ENCODE measurements around the gene RXRG.

Gene RXRG

DNA sequence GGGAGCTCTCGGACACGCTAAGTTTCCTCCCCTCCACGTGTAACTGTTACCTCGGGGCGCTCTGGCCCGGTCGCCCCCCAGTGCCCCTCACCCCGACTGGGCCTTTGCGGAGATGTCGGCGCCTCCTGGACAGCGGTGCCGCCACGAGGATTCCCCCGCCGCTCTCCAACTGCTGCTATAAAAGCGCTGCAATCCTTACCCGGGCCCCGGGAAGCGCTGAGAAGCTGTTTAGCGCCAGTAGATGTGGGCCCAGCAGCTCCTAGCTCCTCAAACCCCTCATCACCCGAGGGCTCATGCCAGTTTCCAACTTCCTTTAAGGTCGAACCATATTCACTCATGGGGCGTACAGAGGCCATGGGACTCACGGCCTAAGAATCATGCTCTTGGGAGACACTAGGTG, 88.0 kb downstream of the RXRG start:
- no peaks in the 10 kb centered on the region for H3K79me1 ChIP-seq (ENCODE audit: low read depth, low read length)
- no peak overlapping the region for H3K4ac ChIP-seq (ENCODE audit: low read length)
- no peak overlapping the region for H3K23ac ChIP-seq (ENCODE audit: low read depth, low read length, poor library complexity)
- no peak overlapping the region for H4K8ac ChIP-seq (ENCODE audit: low read depth, low read length)
- no peak overlapping the region for H2BK5ac ChIP-seq (ENCODE audit: low read length)
- no peak overlapping the region for H4K91ac ChIP-seq (ENCODE audit: low read depth, low read length, poor library complexity)
- H3K4me2 ChIP-seq (ENCODE audit: insufficient read depth, low read length, poor library complexity, severe bottlenecking), result peak overlapping the region; percentile 95
- H2AK5ac ChIP-seq (ENCODE audit: low read depth, low read length), result no peak overlapping the region
- no peak overlapping the region for H2AFZ ChIP-seq (ENCODE audit: low read length)
- no peaks in the 10 kb centered on the region for H3K9me3 ChIP-seq (replicated peaks in 1 of 2; ENCODE audit: control insufficient read depth in 2 of 2, insufficient read depth in 1 of 2, low read depth in 1 of 2, low read length in 2 of 2)
- H3K27ac ChIP-seq (replicated peaks; ENCODE audit: low read length), result no peak overlapping the region
- H2BK15ac ChIP-seq (ENCODE audit: low read length), result no peak overlapping the region
- no peaks in the 10 kb centered on the region for H3K36me3 ChIP-seq (replicated peaks in 1 of 2; ENCODE audit: control insufficient read depth in 2 of 2, insufficient read depth in 2 of 2, low read length in 2 of 2)
- peaks cover 31 to 83% (median 60%) of the 10 kb centered on the region in 3 experiments for H3K27me3 ChIP-seq (ENCODE audit: control insufficient read depth in 3 of 3, insufficient read depth in 3 of 3, low read depth in 1 of 3, low read length in 3 of 3)
- H3K14ac ChIP-seq (ENCODE audit: low read length), result no peak overlapping the region
- H3K9ac ChIP-seq (ENCODE audit: low read depth, low read length, poor library complexity), result peak overlapping the region; percentile 75
- peaks cover 0 to 23% of the 10 kb centered on the region in 2 donors for H3K4me1 ChIP-seq (ENCODE audit: control insufficient read depth in 2 of 2, insufficient read depth in 1 of 2, low read depth in 1 of 2, low read length in 2 of 2)
- peak overlapping the region; percentile 87 for H3K18ac ChIP-seq (ENCODE audit: low read length)
- H2BK120ac ChIP-seq (ENCODE audit: low read depth, low read length), result no peak overlapping the region
- peak overlapping the region in 1 of 2 donors; percentile 78 for H3K4me3 ChIP-seq (ENCODE audit: low read length in 2 of 2)
- DNase-seq (ENCODE audit: low spot score), result no peak
- no CpG with 5 or more reads among the region's 25 CpGs for WGBS, 2 donors (ENCODE audit: extremely low coverage in 2 of 2, insufficient read length in 2 of 2, insufficient replicate concordance in 1 of 2)
- H2BK12ac ChIP-seq (ENCODE audit: low read length), result no peak overlapping the region

DNA sequence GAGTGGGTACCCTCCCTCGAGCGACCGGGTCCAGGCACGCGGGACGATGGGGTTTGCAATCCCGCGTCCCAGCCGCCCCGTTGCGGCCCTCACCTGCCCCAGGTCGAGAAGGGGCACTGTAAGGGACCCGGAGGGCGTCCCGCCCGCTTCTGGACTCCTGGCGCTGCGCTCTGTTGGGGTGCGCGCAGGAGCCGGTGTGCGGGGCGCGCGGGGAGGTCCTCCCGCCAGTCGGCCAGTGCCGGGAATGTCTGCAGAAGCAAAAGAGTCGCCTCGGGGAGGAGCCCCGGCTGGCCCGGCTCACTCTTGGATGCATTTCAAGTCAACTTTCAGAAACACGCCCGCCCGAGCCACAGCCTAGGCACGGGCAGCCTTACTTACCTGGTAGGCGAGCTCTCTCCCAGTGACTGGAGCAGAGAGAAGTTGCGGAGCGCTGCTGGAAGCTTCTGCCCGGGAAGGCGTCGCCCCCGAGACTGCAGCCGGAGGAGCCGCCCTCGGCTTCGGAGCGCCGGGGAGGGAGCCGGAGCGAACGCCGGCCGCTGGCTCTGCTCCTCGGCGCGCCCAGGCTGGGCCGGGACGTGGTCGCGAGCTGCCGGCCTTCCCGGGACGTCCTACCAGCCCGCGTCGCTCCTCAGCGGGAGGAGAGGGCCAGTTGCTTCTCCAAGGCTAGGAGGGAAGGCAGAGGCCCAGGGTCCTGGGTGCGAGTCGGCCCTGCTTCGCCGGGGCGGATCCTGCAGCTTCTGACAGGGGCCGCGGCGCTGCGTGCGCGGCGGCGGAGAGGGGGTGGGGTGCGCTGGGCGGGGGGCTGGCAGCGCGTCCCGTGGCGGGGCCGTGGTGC, 88.7 kb downstream of the RXRG start, which contains the start of gene LMX1A:
TSS of gene LMX1A (minus strand) at position 739 of the 835 bp plus-strand sequence. CDS start 1,156 bp downstream, outside the sequence.
- no peak for DNase-seq (ENCODE audit: low spot score)
- peak within 1 kb of the TSS in 1 of 2 donors; percentile 78 for H3K4me3 ChIP-seq (ENCODE audit: low read length in 2 of 2)
- no peak within 1 kb of the TSS for H2BK5ac ChIP-seq (ENCODE audit: low read length)
- peak within 1 kb of the TSS; percentile 75 for H3K23ac ChIP-seq (ENCODE audit: low read depth, low read length, poor library complexity)
- H2BK15ac ChIP-seq (ENCODE audit: low read length), result peak within 1 kb of the TSS; percentile 71
- H3K4ac ChIP-seq (ENCODE audit: low read length), result no peak within 1 kb of the TSS
- no peaks in the 10 kb centered on the region for H3K79me1 ChIP-seq (ENCODE audit: low read depth, low read length)
- peak within 1 kb of the TSS; percentile 57 for H2AK5ac ChIP-seq (ENCODE audit: low read depth, low read length)
- no peak within 1 kb of the TSS for H4K91ac ChIP-seq (ENCODE audit: low read depth, low read length, poor library complexity)
- H3K4me2 ChIP-seq (ENCODE audit: insufficient read depth, low read length, poor library complexity, severe bottlenecking), result peak within 1 kb of the TSS; percentile 95
- no CpG with 5 or more reads among the region's 88 CpGs for WGBS, 2 donors (ENCODE audit: extremely low coverage in 2 of 2, insufficient read length in 2 of 2, insufficient replicate concordance in 1 of 2)
- H3K9me3 ChIP-seq (replicated peaks in 1 of 2; ENCODE audit: control insufficient read depth in 2 of 2, insufficient read depth in 1 of 2, low read depth in 1 of 2, low read length in 2 of 2), result no peaks in the 10 kb centered on the region
- H2BK12ac ChIP-seq (ENCODE audit: low read length), result no peak within 1 kb of the TSS
- peak within 1 kb of the TSS; percentile 80 for H3K9ac ChIP-seq (ENCODE audit: low read depth, low read length, poor library complexity)
- H3K36me3 ChIP-seq (replicated peaks in 1 of 2; ENCODE audit: control insufficient read depth in 2 of 2, insufficient read depth in 2 of 2, low read length in 2 of 2), result no peaks in the 10 kb centered on the region
- H2BK120ac ChIP-seq (ENCODE audit: low read depth, low read length), result no peak within 1 kb of the TSS
- no peak within 1 kb of the TSS for H3K27ac ChIP-seq (replicated peaks; ENCODE audit: low read length)
- no peak within 1 kb of the TSS for H3K14ac ChIP-seq (ENCODE audit: low read length)
- H3K27me3 ChIP-seq (ENCODE audit: control insufficient read depth in 3 of 3, insufficient read depth in 3 of 3, low read depth in 1 of 3, low read length in 3 of 3), result peaks cover 31 to 90% (median 62%) of the 10 kb centered on the region in 3 experiments
- no peak within 1 kb of the TSS for H4K8ac ChIP-seq (ENCODE audit: low read depth, low read length)
- H3K18ac ChIP-seq (ENCODE audit: low read length), result peak within 1 kb of the TSS; percentile 93
- peak within 1 kb of the TSS; percentile 53 for H2AFZ ChIP-seq (ENCODE audit: low read length)
- H3K4me1 ChIP-seq (ENCODE audit: control insufficient read depth in 2 of 2, insufficient read depth in 1 of 2, low read depth in 1 of 2, low read length in 2 of 2), result peaks cover 0 to 25% of the 10 kb centered on the region in 2 donors

DNA sequence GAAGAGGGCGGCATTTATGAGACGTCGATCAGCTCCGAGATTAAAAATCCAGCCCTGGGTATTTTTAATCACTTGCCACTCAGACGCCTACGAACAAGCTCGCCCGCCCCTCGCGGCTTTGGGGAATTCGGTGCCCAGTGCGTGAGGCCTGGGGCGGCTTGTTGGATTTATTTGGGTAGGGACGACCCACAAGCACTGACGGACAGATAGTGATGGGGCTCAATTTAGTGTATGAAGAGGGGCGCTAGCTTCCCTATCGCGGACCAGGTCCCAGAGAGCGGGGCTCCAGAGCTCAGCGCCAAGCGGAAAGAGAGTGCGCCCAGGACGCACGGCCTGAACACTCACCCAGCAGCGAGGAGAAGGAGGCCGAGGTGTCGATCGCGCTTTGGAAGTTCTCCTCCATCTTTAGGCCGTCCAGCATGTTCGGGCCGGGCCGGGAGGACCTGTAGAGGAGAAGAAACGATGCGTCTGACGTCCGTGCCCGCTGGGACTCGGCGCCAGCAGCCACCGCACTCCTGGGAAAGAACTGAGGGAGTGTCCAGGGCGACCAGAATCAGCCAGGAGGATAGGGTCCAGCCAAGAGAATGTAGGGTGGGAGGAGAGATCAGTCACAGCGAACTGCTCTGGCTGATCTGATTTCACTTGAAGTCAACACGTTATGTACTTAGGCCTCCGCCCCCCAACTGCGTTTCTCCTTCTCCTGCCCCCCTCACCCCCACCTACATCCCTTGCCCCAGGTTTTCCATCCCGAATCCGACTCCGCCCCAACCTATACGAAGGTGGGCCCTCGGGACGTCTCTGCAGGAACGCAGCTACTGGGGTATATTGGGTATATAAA, 89.6 kb downstream of the RXRG start:
- Histone ChIP-seq H3K4me3 (ENCODE audit: low read length in 2 of 2) (peak overlapping the region in 1 of 2 donors; percentile 78), H2BK15ac (ENCODE audit: low read length) (peak overlapping the region; percentile 71)
- no peak for DNase-seq (ENCODE audit: low spot score)

More for the DNA sequence above, 89.6 kb downstream of the RXRG start:
- H3K18ac ChIP-seq (ENCODE audit: low read length), result peak overlapping the region; percentile 83
- peak overlapping the region; percentile 92 for H2BK120ac ChIP-seq (ENCODE audit: low read depth, low read length)
- no peak overlapping the region for H2AFZ ChIP-seq (ENCODE audit: low read length)
- H3K23ac ChIP-seq (ENCODE audit: low read depth, low read length, poor library complexity), result peak overlapping the region; percentile 69
- H3K36me3 ChIP-seq (replicated peaks in 1 of 2; ENCODE audit: control insufficient read depth in 2 of 2, insufficient read depth in 2 of 2, low read length in 2 of 2), result no peaks in the 10 kb centered on the region
- H2AK5ac ChIP-seq (ENCODE audit: low read depth, low read length), result peak overlapping the region; percentile 57
- H2BK5ac ChIP-seq (ENCODE audit: low read length), result no peak overlapping the region
- H3K27me3 ChIP-seq (ENCODE audit: control insufficient read depth in 3 of 3, insufficient read depth in 3 of 3, low read depth in 1 of 3, low read length in 3 of 3), result peaks cover 31 to 92% (median 62%) of the 10 kb centered on the region in 3 experiments
- no peaks in the 10 kb centered on the region for H3K79me1 ChIP-seq (ENCODE audit: low read depth, low read length)
- no peak overlapping the region for H3K4ac ChIP-seq (ENCODE audit: low read length)
- H4K8ac ChIP-seq (ENCODE audit: low read depth, low read length), result no peak overlapping the region
- H2BK12ac ChIP-seq (ENCODE audit: low read length), result peak overlapping the region; percentile 95
- no CpG with 5 or more reads among the region's 53 CpGs for WGBS, 2 donors (ENCODE audit: extremely low coverage in 2 of 2, insufficient read length in 2 of 2, insufficient replicate concordance in 1 of 2)
- H3K27ac ChIP-seq (replicated peaks; ENCODE audit: low read length), result no peak overlapping the region
- H3K4me1 ChIP-seq (ENCODE audit: control insufficient read depth in 2 of 2, insufficient read depth in 1 of 2, low read depth in 1 of 2, low read length in 2 of 2), result peaks cover 0 to 25% of the 10 kb centered on the region in 2 donors
- H4K91ac ChIP-seq (ENCODE audit: low read depth, low read length, poor library complexity), result no peak overlapping the region
- peak overlapping the region; percentile 95 for H3K4me2 ChIP-seq (ENCODE audit: insufficient read depth, low read length, poor library complexity, severe bottlenecking)
- H3K14ac ChIP-seq (ENCODE audit: low read length), result no peak overlapping the region
- H3K9ac ChIP-seq (ENCODE audit: low read depth, low read length, poor library complexity), result no peak overlapping the region
- no peaks in the 10 kb centered on the region for H3K9me3 ChIP-seq (replicated peaks in 1 of 2; ENCODE audit: control insufficient read depth in 2 of 2, insufficient read depth in 1 of 2, low read depth in 1 of 2, low read length in 2 of 2)
